PC-9 (cell line): ENCODE measurements around the gene ASIC1.

Experiments used
- EZH2 ChIP-seq: fragments of 200-600 bp; sonication (generic); IDR thresholded peaks from 2 replicates; pipeline ENCODE4 v1.8.0; 2017; ENCODE audit warnings: antibody characterized with exemption, low read depth
- TF ChIP-seq, protein P1 (sequence below): fragments of 200-600 bp; sonication (generic); conservative IDR thresholded peaks from 2 replicates; pipeline ENCODE4 v1.6.1; 2017; ENCODE audit warnings: mixed run types, antibody characterized with exemption, mild to moderate bottlenecking, moderate library complexity

DNA sequence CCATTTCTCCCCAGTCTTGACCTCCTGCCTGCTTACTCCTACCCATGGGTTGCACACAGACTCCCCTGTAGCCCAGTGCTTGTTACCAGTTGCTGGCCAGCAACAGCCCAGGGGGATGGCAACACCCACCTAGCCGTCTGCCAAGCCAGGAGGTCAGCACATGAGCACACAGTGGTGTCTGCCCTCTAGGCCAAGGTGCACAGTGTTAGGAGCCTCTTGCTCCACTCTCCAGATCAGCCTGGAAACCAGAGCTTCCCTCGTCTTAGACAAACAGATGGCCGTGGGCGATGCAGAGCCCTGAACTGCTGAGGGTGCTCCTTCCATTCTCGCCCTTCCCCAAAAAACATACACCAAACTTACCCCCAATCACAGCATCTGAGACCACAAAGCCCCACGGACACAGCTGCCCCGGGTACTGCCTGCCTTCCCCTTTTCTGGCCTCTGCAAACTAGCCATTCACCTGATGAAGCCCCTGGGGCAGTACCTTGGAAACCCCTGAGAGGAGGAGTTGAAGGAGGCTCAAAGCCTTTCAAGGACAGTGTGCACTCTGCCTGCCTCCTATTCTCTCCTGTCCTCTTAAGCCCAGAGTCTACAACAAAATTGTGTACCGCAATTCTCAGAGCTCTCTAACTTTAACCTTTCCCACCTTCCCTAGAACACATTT lies 45.4 kb downstream of the ASIC1 start:
- TF ChIP-seq, protein P1, sequence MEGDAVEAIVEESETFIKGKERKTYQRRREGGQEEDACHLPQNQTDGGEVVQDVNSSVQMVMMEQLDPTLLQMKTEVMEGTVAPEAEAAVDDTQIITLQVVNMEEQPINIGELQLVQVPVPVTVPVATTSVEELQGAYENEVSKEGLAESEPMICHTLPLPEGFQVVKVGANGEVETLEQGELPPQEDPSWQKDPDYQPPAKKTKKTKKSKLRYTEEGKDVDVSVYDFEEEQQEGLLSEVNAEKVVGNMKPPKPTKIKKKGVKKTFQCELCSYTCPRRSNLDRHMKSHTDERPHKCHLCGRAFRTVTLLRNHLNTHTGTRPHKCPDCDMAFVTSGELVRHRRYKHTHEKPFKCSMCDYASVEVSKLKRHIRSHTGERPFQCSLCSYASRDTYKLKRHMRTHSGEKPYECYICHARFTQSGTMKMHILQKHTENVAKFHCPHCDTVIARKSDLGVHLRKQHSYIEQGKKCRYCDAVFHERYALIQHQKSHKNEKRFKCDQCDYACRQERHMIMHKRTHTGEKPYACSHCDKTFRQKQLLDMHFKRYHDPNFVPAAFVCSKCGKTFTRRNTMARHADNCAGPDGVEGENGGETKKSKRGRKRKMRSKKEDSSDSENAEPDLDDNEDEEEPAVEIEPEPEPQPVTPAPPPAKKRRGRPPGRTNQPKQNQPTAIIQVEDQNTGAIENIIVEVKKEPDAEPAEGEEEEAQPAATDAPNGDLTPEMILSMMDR, result no peak
- no peak for TF ChIP-seq EZH2
